ENCODE data around the gene USF2.

The USF2 gene

DNA sequence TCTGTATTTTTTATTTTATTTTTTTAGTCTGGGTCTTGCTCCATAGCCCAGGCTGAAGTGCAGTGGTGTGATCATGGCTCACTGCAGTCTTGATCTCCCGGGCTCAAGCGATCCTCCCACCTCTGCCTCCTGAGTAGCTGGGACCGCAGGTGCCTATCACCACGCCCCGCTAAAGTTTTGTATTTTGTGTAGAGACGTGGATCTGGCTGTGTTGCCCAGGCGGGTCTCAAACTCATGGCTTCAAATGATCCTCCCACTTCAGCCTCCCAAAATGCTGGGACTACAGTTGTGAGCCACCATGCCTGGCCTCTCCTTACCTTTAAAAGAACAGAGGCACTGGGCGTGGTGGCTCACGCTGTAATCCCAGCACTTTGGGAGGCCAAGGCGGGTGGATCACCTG, 19.0 kb downstream of the USF2 start:
- no peak for DNase-seq

- DNase-seq = no peak
These were observed 19.6 kb downstream of the USF2 start for GRCh38 chr19:35288331-35288730.

DNA sequence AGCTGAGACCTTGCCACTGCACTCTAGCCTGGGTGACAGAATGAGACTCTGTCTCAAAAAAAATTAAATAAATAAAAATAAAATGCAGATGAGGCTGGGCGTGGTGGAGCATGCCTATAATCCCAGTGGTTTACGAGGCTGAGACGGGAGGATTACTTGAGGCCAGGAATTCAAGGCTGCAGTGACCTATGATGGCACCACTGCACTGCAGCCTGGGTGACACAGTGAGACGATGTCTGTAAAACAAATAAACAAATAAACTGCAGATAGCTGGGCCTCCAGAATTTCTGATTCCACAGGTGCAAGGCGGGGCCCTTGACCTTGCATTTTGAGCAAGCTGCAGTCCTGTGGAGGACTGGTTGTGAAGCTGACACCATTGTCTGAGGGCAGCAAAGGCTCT, 20.1 kb downstream of the USF2 start:
- no peak for DNase-seq

DNA sequence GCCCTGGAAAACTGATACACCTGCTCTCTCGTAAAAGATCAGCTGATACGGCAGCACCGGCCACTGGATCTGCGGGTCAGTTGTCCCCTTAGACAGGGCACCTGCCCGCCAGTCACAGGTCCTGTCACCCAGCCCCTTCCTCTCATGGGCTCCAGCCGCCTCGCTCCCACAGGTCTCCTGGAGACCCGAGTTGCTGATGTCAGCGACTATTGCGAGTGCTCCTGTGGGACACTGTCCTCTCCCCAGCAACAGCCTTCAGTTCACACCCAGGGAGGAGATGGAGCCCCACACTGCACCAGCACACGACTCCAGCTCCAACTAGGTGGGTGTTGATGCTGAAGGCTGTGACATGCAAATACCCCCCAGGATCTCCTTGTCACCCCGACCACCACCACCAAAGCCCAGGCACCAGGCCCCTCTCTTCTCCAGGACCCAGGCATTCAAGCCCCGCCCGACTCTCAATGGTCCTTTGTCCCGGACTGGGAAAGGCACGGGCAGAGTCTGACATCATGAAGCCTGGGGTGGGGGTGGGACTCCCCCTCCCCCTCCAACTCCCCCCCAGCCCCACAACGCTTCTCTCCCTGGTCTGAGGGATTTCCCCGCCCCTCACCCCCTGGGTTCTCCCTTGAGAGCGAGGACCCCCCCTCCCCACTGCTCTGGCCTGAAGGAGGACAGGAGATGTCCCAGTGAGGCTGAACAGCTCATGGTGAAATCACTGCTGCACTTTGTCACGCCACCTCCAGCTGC, 21.8 kb downstream of the USF2 start:
- no peak for DNase-seq

- DNase-seq = no peak
These were observed 22.5 kb downstream of the USF2 start for GRCh38 chr19:35291259-35291658.

- DNase-seq = no peak
These were observed 23.2 kb downstream of the USF2 start, which contains the start of gene MAG for GRCh38 chr19:35291916-35292315. MAG (plus strand) TSS chr19:35292161; CDS start chr19:35295409, 3,248 bp downstream.

DNA sequence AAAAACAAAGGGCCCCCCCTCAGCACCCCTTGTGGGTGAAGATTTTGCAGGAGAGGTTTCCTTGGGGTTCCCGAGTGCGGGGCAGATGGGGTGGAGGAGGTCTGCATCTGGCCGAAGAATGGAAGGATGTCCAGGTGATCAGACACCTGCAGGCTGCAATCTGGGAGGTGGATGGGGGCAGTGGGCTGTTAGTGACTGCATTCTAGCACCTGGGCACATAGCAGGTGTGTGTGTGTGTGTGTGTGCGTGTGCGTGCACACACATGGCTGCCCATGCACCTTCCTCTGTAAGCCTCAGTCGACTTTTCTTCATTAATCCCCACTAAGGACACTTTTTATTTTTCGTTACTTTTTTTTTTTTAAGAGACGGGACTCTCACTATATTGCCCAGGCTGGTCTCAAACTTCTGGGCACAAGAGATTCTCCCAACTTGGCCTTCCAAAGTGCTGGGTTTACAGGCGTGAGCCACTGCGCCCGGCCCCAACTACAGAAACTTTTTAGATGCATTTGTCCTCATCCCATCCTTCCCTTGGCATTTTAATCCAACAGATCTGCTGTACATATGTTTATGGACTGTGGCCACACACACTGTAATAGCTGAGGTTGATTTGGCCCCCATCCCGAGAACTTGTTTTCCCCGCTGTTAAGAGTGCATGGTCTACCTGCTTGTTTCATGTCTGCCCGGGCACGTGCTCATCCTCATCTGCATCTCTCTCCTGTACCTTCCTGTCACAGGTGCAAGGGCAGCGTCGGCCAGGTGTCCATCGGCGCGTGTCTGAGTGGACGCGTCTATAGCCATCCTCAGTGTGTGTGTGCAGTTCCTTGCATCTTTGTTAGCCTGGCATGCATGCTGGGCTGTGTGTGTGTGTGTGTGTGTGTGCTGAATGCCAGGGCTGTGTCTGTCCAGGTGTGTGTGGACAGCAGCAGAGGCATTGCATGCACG, 23.9 kb downstream of the USF2 start:
- no peak for DNase-seq

- no peak for DNase-seq
These were observed 24.6 kb downstream of the USF2 start for GRCh38 chr19:35293363-35293739.

- DNase-seq = no peak
These were observed 25.0 kb downstream of the USF2 start for GRCh38 chr19:35293808-35294207.

DNA sequence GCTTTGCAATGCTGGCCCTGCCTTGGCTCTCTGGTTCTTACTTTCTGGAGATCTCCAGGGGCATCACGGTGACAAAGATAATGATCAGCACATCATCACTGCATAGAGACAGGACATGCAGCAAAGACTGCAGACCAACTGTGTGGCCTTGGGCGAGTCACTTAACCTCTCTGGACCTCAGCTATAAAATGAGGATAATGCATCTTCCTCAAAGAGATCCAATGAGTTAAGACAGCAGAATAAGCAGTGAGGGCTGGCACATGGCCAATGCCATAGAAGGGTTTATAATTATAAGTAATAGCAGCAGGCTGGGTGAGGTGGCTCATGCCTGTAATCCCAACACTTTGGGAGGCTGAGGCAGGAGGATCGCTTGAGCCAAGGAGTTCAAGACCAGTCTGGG, 25.6 kb downstream of the USF2 start:
- no peak for DNase-seq

- DNase-seq = no peak
These were observed 26.4 kb downstream of the USF2 start for GRCh38 chr19:35294859-35295791.

DNA sequence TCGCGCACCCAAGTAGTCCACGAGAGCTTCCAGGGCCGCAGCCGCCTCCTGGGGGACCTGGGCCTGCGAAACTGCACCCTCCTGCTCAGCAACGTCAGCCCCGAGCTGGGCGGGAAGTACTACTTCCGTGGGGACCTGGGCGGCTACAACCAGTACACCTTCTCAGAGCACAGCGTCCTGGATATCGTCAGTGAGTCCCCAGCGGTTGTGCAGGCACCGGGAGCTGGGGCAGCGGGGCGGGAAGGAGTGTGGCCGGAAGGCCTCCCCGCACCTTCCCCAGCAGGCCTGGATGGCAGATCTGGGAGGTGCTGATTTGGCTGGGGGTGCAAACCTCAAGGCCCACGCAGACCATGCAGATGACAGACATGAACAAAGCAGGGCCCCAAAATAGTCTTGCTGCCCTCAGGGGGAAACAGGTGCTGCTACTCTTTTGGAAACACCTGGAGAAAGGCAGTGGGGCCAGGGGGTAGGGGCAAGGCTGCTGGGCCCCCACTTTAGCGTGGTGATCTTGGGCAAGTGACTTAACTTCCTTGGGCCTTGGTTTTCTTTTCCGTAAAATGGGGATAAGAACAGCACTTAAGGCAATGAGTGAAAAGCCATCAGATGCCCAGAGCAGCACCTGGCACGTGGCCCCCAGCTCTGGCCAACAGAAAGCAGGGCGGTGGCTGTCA, 27.2 kb downstream of the USF2 start:
- no peak for DNase-seq

DNA sequence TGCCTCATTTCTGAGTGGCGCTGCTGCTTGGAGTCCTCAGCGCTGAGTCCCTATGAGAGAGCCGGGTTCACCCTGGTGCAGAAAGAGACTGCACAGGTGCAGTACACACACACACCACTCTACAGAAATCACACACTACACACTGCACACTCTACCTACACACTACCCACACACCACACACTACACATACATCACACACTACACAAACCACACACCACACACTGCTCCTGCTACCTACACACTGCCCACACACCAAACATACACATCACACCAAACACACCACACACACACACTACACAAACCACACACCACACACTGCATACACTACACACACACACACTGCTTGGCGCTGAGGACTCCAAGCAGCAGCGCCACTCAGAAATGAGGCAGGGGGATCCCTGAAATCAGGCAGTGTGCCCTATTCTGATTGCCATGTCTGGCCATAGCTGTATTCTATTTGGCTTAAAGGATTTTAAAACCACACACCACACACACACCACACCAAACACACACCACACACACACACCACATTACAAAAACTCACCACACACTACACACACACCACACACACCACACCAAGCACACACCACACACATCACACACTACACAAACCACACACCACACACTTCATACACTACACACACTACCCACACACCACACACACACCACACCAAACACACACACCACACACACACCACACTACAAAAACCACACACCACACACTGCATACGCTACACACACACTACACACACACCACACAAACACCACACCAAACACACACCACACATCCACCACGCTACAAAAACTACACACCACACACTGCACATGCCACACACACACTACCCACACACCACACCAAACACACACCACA, 28.1 kb downstream of the USF2 start:
- DNase-seq = no peak

DNA sequence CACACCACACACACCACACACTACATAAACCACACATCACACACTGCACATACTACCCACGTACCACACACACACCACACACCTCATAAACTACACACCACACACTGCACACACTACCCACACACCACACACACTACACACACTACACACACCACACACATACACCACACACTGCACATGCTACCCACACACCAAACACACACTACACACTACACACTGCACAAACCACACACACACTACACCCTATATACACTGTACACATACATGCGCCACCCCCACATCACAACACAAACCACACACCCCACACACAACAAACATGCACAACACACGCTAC, 28.7 kb downstream of the USF2 start:
- no peak for DNase-seq

GRCh38 chr19:35297922-35298321, 29.2 kb downstream of the USF2 start:
- no peak for DNase-seq

DNA sequence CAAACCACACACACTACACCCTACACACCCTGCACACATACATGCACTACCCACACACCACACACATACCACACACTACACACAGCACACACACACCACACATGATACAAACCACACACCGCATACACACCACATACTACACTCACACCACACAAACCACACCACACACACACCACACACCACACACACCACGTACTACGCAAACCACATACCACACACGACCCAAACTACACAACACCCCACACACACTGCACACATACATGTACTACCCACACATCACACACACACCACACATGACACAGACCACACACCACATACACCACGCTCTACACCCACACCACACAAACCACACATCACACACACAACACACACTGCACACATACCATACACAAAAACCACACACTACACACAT, 29.8 kb downstream of the USF2 start:
- no peak for DNase-seq

DNA sequence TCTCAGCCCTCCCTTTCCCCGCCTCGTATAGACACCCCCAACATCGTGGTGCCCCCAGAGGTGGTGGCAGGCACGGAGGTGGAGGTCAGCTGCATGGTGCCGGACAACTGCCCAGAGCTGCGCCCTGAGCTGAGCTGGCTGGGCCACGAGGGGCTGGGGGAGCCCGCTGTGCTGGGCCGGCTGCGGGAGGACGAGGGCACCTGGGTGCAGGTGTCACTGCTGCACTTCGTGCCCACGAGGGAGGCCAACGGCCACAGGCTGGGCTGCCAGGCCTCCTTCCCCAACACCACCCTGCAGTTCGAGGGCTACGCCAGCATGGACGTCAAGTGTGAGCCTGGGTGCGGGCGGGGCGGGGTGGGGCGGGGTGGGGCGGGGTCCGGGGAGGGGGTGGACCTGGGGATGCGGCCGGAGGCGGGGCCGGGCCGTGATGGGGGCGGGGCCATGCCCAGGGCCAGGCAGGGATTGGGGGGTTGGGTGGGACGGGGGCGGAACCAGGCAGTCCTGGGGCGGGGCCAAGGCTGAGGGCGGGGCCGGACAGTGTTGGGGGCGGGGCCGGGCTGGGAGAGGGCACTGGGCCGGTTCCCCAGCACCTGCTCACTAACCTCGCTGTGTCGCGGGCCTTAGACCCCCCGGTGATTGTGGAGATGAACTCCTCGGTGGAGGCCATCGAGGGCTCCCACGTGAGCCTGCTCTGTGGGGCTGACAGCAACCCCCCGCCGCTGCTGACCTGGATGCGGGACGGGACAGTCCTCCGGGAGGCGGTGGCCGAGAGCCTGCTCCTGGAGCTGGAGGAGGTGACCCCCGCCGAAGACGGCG, 31.0 kb downstream of the USF2 start:
- no peak for DNase-seq

- DNase-seq = no peak
These were observed 31.5 kb downstream of the USF2 start for GRCh38 chr19:35300339-35300649.

GRCh38 chr19:35301961-35302360, 33.2 kb downstream of the USF2 start:
- DNase-seq = no peak

- DNase-seq = no peak
These were observed 33.7 kb downstream of the USF2 start for GRCh38 chr19:35302446-35302845.

Data from amniotic stem cell (primary cell).